Mesenchymal stem cell (in vitro differentiated cells and primary cell): Measurements from ENCODE around the gene ACAD8.

Experiments used
- DNase-seq: peaks from one replicate; pipeline ENCODE4 v3.0.0-alpha.2; 2013
- H2AFZ ChIP-seq: one replicate; pipeline ENCODE4 v1.6.1; 2013; ENCODE audit warnings: low read depth, mild to moderate bottlenecking, control low read depth, inconsistent platforms, low read length, moderate library complexity
- H2AK5ac ChIP-seq: 2 replicates; pipeline ENCODE4 v1.6.1; 2013; ENCODE audit warnings: low read length, moderate library complexity, mild to moderate bottlenecking, inconsistent platforms; ENCODE audit not compliant: severe bottlenecking
- H2BK120ac ChIP-seq: one replicate; pipeline ENCODE4 v1.6.1; 2013; ENCODE audit warnings: low read depth, mild to moderate bottlenecking, inconsistent platforms, low read length, moderate library complexity
- H2BK12ac ChIP-seq, 2 experiments: one replicate each; pipeline ENCODE4 v1.6.1; 2013; ENCODE audit warnings: inconsistent platforms in 2 of 2, low read length in 2 of 2, mild to moderate bottlenecking in 2 of 2, moderate library complexity in 2 of 2, control low read depth in 1 of 2
- H2BK15ac ChIP-seq: one replicate; pipeline ENCODE4 v1.6.1; 2013; ENCODE audit warnings: mild to moderate bottlenecking, low read depth, inconsistent platforms; ENCODE audit not compliant: poor library complexity, severe bottlenecking
- H2BK5ac ChIP-seq: 2 replicates; pipeline ENCODE4 v1.6.1; 2013; ENCODE audit warnings: low read depth, mild to moderate bottlenecking, low read length, control low read depth, inconsistent platforms; ENCODE audit not compliant: poor library complexity, severe bottlenecking
- H3K14ac ChIP-seq, 2 experiments: one replicate each; pipeline ENCODE4 v1.6.1; 2013; ENCODE audit warnings: inconsistent platforms in 2 of 2, low read length in 2 of 2, control low read depth in 1 of 2, mild to moderate bottlenecking in 1 of 2, moderate library complexity in 1 of 2
- H3K18ac ChIP-seq, 2 experiments: one replicate each; pipeline ENCODE4 v1.6.1; 2013; ENCODE audit warnings: inconsistent platforms in 2 of 2, low read length in 2 of 2, control low read depth in 1 of 2, low read depth in 1 of 2, mild to moderate bottlenecking in 1 of 2
- H3K23ac ChIP-seq, 2 experiments: one replicate each; pipeline ENCODE4 v1.6.1; 2013; ENCODE audit warnings: inconsistent platforms in 2 of 2, low read length in 2 of 2, mild to moderate bottlenecking in 2 of 2, moderate library complexity in 2 of 2, control low read depth in 1 of 2
- H3K27ac ChIP-seq: 2 replicates; pipeline ENCODE4 v1.5.1; 2013; ENCODE audit warnings: mild to moderate bottlenecking, moderate library complexity, low read length, control low read depth, inconsistent platforms; ENCODE audit not compliant: poor library complexity, severe bottlenecking
- H3K27me3 ChIP-seq, 2 experiments: 2 replicates each; pipeline versions ENCODE4 v1.6.1 to v1.7.0; 2013; ENCODE audit warnings: low read length in 2 of 2, mild to moderate bottlenecking in 2 of 2, moderate library complexity in 2 of 2, control low read depth in 1 of 2, inconsistent platforms in 1 of 2; ENCODE audit not compliant: control insufficient read depth in 1 of 2, insufficient read depth in 1 of 2
- H3K36me3 ChIP-seq, 2 experiments: 2 replicates each; pipeline versions ENCODE4 v1.6.1 to v1.7.0; 2013; ENCODE audit warnings: low read length in 2 of 2, control low read depth in 1 of 2, inconsistent platforms in 1 of 2, low read depth in 1 of 2, mild to moderate bottlenecking in 1 of 2; ENCODE audit not compliant: insufficient read depth in 2 of 2, control insufficient read depth in 1 of 2
- H3K4ac ChIP-seq, 2 experiments: one replicate each; pipeline ENCODE4 v1.6.1; 2013; ENCODE audit warnings: inconsistent platforms in 2 of 2, low read length in 2 of 2, mild to moderate bottlenecking in 2 of 2, moderate library complexity in 2 of 2, control low read depth in 1 of 2, low read depth in 1 of 2
- H3K4me1 ChIP-seq: 2 replicates; pipeline ENCODE4 v1.6.1; 2013; ENCODE audit warnings: low read depth, low read length, control low read depth; ENCODE audit not compliant: control insufficient read depth, insufficient read depth
- H3K4me2 ChIP-seq: 2 replicates; pipeline ENCODE4 v1.6.1; 2013; ENCODE audit warnings: low read length, mild to moderate bottlenecking, inconsistent platforms; ENCODE audit not compliant: poor library complexity, severe bottlenecking
- H3K4me3 ChIP-seq, 2 experiments: 2 replicates each; pipeline versions ENCODE4 v1.5.1 to v1.7.0; 2013; ENCODE audit warnings: low read length in 2 of 2, mild to moderate bottlenecking in 2 of 2, control low read depth in 1 of 2, low read depth in 1 of 2; ENCODE audit not compliant: insufficient read depth in 1 of 2
- H3K79me1 ChIP-seq: replicated peaks from 2 replicates; pipeline ENCODE4 v1.6.1; 2013; ENCODE audit warnings: mild to moderate bottlenecking, control low read depth, low read length, inconsistent platforms; ENCODE audit not compliant: poor library complexity, severe bottlenecking
- H3K9ac ChIP-seq: 2 replicates; pipeline ENCODE4 v1.7.0; 2013; ENCODE audit warnings: mild to moderate bottlenecking, low read length, moderate library complexity
- H3K9me3 ChIP-seq: 2 replicates; pipeline ENCODE4 v1.7.0; 2013; ENCODE audit warnings: mild to moderate bottlenecking, low read length; ENCODE audit not compliant: control insufficient read depth
- H4K8ac ChIP-seq: one replicate; pipeline ENCODE4 v1.6.1; 2013; ENCODE audit warnings: inconsistent platforms, mild to moderate bottlenecking, low read length, moderate library complexity
- H4K91ac ChIP-seq: one replicate; pipeline ENCODE4 v1.6.1; 2013; ENCODE audit warnings: mild to moderate bottlenecking, low read length, inconsistent platforms
- WGBS: methylation state at CpG from one replicate; pipeline ENCODE4 v1.1.7; 2013; ENCODE audit warnings: mixed read lengths; 5-methylcytosine and 5-hydroxymethylcytosine counted together

ACAD8 gene

DNA sequence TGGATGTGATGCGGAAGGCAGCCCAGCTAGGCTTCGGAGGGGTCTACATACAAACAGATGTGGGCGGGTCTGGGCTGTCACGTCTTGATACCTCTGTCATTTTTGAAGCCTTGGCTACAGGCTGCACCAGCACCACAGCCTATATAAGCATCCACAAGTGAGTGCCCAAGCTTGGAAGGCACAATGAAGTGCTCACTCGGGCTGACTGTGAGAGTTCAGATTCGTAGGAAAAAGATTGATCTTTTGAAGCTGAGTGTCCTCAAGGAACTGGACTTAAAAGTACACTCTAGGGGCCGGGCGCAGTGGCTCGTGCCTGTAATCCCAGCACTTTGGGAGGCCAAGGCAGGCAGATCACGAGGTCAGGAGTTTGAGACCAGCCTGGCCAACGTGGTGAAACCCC is 3.7 kb downstream of the ACAD8 start:
- Histone ChIP-seq H3K27me3 (no peaks in the 10 kb centered on the region), H3K23ac (no peak overlapping the region), H3K9ac (no peak overlapping the region), H3K14ac (no peak overlapping the region), H2BK5ac (no peak overlapping the region), H4K8ac (no peak overlapping the region), H3K4me2 (no peak overlapping the region), H3K18ac (no peak overlapping the region), H3K4me1 (peaks cover 1% of the 10 kb centered on the region), H2AK5ac (no peak overlapping the region), H4K91ac (no peak overlapping the region), H3K79me1 (peaks cover 24% of the 10 kb centered on the region), H3K36me3 (peaks cover 30 to 53% of the 10 kb centered on the region in 2 experiments), H3K9me3 (no peaks in the 10 kb centered on the region), H2BK120ac (no peak overlapping the region), H2BK15ac (no peak overlapping the region), H2BK12ac (no peak overlapping the region), H3K4ac (no peak overlapping the region), H2AFZ (no peak overlapping the region), H3K27ac (no peak overlapping the region), H3K4me3 (no peak overlapping the region)
- DNase-seq: no peak
- WGBS: 95% methylated on average over 11 of the region's 11 CpGs

GRCh38 chr11:134258577-134258976 is 5.2 kb downstream of the ACAD8 start:
- H3K18ac ChIP-seq: no peak overlapping the region
- no peak overlapping the region for H2BK5ac ChIP-seq
- H2AFZ ChIP-seq: no peak overlapping the region
- H3K36me3 ChIP-seq: peaks cover 43 to 68% of the 10 kb centered on the region in 2 experiments
- no peak for DNase-seq
- H3K4me3 ChIP-seq: no peak overlapping the region
- no peak overlapping the region for H2AK5ac ChIP-seq
- peaks cover 20% of the 10 kb centered on the region for H3K79me1 ChIP-seq
- no peaks in the 10 kb centered on the region for H3K9me3 ChIP-seq
- H2BK15ac ChIP-seq: no peak overlapping the region
- H2BK12ac ChIP-seq: no peak overlapping the region
- no peak overlapping the region for H3K27ac ChIP-seq
- H3K14ac ChIP-seq: no peak overlapping the region
- H3K4me2 ChIP-seq: no peak overlapping the region
- H3K4me1 ChIP-seq: peaks cover 1% of the 10 kb centered on the region
- no peak overlapping the region for H3K23ac ChIP-seq
- no peak overlapping the region for H4K91ac ChIP-seq
- no peaks in the 10 kb centered on the region for H3K27me3 ChIP-seq
- no peak overlapping the region for H3K9ac ChIP-seq
- no peak overlapping the region for H4K8ac ChIP-seq
- H3K4ac ChIP-seq: no peak overlapping the region
- no peak overlapping the region for H2BK120ac ChIP-seq
- 86% methylated on average over 4 of the region's 4 CpGs for WGBS

- Histone ChIP-seq H3K27me3 (no peaks in the 10 kb centered on the region), H2BK12ac (no peak overlapping the region), H3K23ac (no peak overlapping the region), H2BK120ac (no peak overlapping the region), H3K4me3 (no peak overlapping the region), H4K91ac (no peak overlapping the region), H3K18ac (no peak overlapping the region), H3K27ac (no peak overlapping the region), H4K8ac (no peak overlapping the region), H3K4ac (no peak overlapping the region), H2BK5ac (no peak overlapping the region), H3K4me1 (no peaks in the 10 kb centered on the region), H3K14ac (no peak overlapping the region), H3K79me1 (peaks cover 20% of the 10 kb centered on the region), H3K36me3 (peaks cover 48 to 79% of the 10 kb centered on the region in 2 experiments), H2BK15ac (no peak overlapping the region), H3K9me3 (no peaks in the 10 kb centered on the region), H2AFZ (no peak overlapping the region), H3K9ac (no peak overlapping the region), H2AK5ac (no peak overlapping the region), H3K4me2 (no peak overlapping the region)
- DNase-seq: no peak
Observed at GRCh38 chr11:134260503-134260902, 7.1 kb downstream of the ACAD8 start.

GRCh38 chr11:134260983-134261382 is 7.6 kb downstream of the ACAD8 start:
- Histone ChIP-seq H4K8ac (no peak overlapping the region), H3K36me3 (peaks cover 48 to 79% of the 10 kb centered on the region in 2 experiments), H2BK5ac (no peak overlapping the region), H3K4me2 (no peak overlapping the region), H2BK15ac (no peak overlapping the region), H3K4me3 (no peak overlapping the region), H3K4me1 (no peaks in the 10 kb centered on the region), H2BK120ac (no peak overlapping the region), H3K9ac (no peak overlapping the region), H3K27ac (no peak overlapping the region), H4K91ac (no peak overlapping the region), H3K9me3 (no peaks in the 10 kb centered on the region), H3K23ac (no peak overlapping the region), H2AK5ac (no peak overlapping the region), H2AFZ (no peak overlapping the region), H3K27me3 (no peaks in the 10 kb centered on the region), H3K18ac (no peak overlapping the region), H3K4ac (no peak overlapping the region), H2BK12ac (no peak overlapping the region), H3K79me1 (peaks cover 18% of the 10 kb centered on the region), H3K14ac (no peak overlapping the region)
- WGBS: 96% methylated on average over 16 of the region's 16 CpGs
- no peak for DNase-seq
